Dendritic cell treated with granulocyte-macrophage colony-stimulating factor and Interleukin-4, amounts not matched to agents 40 ng/mL and 50 ng/mL, for 4 days (primary cell): ENCODE data around the gene KCNG2.
A peak's percentile ranks its signal among the peaks of the same experiment; 100 is the strongest.

ENCODE experiments used
- H3K27ac Mint-ChIP-seq: one replicate; pipeline ENCODE4 v1.8.0; 2022; ENCODE audit warnings: mild to moderate bottlenecking, mixed read lengths
- H3K27me3 Mint-ChIP-seq: one replicate; pipeline ENCODE4 v1.8.0; 2022; ENCODE audit warnings: mild to moderate bottlenecking, mixed read lengths
- H3K36me3 Mint-ChIP-seq: one replicate; pipeline ENCODE4 v1.8.0; 2022; ENCODE audit warnings: low read depth, mixed read lengths
- H3K4me1 Mint-ChIP-seq: one replicate; pipeline ENCODE4 v1.8.0; 2022; ENCODE audit warnings: low read depth, mixed read lengths
- H3K4me3 Mint-ChIP-seq: one replicate; pipeline ENCODE4 v1.8.0; 2022; ENCODE audit warnings: mild to moderate bottlenecking, moderate library complexity, mixed read lengths
- H3K9me3 Mint-ChIP-seq: one replicate; pipeline ENCODE4 v1.8.0; 2022; ENCODE audit warnings: mixed read lengths
- intact Hi-C: fragments of 100-400 bp; cut with micrococcal nuclease; formaldehyde crosslinking; loops from one replicate; pipeline ENCODE4 v1.15.0; 2022

KCNG2 gene

GRCh38 chr18:79919089-79919488 is 121.4 kb downstream of the KCNG2 start:
- Mint-ChIP-seq H3K27me3 (no peaks in the 10 kb centered on the region), H3K27ac (peak overlapping the region; percentile 15), H3K4me1 (no peaks in the 10 kb centered on the region), H3K9me3 (peaks cover 59% of the 10 kb centered on the region), H3K4me3 (no peak overlapping the region), H3K36me3 (peaks cover 93% of the 10 kb centered on the region)
- intact Hi-C loops = no loop called here

DNA sequence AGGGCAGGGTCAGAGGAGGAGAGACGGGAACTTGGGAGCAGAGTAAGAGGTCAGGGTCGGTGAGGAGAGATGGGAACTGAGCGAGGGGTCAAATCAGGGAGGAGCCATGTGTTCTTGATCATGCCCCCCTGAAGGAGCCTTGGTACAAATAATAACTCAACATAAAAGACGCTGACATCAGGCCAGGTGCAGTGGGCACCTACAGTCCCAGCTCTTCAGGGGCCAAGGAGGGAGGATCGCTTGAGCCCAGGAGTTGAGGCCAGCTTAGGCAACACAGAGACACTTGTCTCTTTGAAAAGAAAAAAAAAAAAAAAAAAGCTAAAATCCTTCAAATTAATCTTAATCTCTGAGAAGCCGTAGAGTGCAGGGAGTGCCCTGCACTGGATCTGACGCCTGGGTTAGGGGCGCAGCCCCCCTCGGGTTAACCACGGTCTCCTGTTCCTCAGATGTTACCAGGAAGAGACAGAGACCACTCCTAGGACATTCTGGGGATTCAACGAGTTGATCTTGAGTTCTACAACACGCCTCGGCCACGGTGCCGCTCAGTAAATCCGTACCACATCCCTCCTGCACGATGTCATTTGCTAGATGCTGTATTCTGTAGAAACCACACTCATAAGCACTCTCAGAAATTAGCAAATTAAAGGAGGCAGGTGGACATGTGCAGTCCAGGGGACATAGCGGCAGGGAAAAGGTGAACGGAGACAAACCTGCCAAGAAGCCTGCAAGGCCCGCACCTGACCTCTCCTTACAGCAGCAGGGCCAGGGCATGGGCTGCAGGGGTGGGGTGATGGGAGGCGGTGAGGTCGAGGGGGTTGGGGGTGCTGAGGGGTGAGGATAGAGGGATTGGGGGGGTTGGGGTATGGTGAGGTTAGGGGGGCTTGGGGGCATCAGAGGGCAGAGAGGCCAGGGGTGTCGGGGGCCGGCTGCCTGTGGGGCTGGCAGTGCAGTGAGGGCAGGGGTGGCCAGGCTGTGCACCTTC is 124.5 kb downstream of the KCNG2 start:
- no peak overlapping the region for H3K4me3 Mint-ChIP-seq
- H3K27me3 Mint-ChIP-seq = no peaks in the 10 kb centered on the region
- no peak overlapping the region for H3K27ac Mint-ChIP-seq
- peaks cover 4% of the 10 kb centered on the region for H3K4me1 Mint-ChIP-seq
- intact Hi-C loops = no loop called here
- peaks cover 50% of the 10 kb centered on the region for H3K9me3 Mint-ChIP-seq
- H3K36me3 Mint-ChIP-seq = peaks cover 93% of the 10 kb centered on the region

GRCh38 chr18:79922971-79923411 is 125.3 kb downstream of the KCNG2 start:
- Mint-ChIP-seq H3K36me3 (peaks cover 93% of the 10 kb centered on the region), H3K4me3 (no peak overlapping the region), H3K9me3 (peaks cover 43% of the 10 kb centered on the region), H3K4me1 (peaks cover 7% of the 10 kb centered on the region), H3K27me3 (no peaks in the 10 kb centered on the region), H3K27ac (no peak overlapping the region)
- intact Hi-C loops = no loop called here

GRCh38 chr18:79923896-79924585 is 126.3 kb downstream of the KCNG2 start:
- Mint-ChIP-seq H3K27ac (no peak overlapping the region), H3K9me3 (peaks cover 44% of the 10 kb centered on the region), H3K4me3 (no peak overlapping the region), H3K4me1 (peaks cover 13% of the 10 kb centered on the region), H3K36me3 (peaks cover 93% of the 10 kb centered on the region), H3K27me3 (no peaks in the 10 kb centered on the region)
- intact Hi-C loops = no loop called here

- intact Hi-C loops = no loop called here
- Mint-ChIP-seq H3K27me3 (no peaks in the 10 kb centered on the region), H3K9me3 (peaks cover 44% of the 10 kb centered on the region), H3K27ac (no peak overlapping the region), H3K4me1 (peaks cover 15% of the 10 kb centered on the region), H3K36me3 (peaks cover 93% of the 10 kb centered on the region), H3K4me3 (no peak overlapping the region)
Measured at GRCh38 chr18:79924814-79925731, 127.3 kb downstream of the KCNG2 start.

- intact Hi-C loops = no loop called here
- peaks cover 15% of the 10 kb centered on the region for H3K4me1 Mint-ChIP-seq
- H3K27me3 Mint-ChIP-seq = no peaks in the 10 kb centered on the region
- H3K9me3 Mint-ChIP-seq = peaks cover 50% of the 10 kb centered on the region
- H3K36me3 Mint-ChIP-seq = peaks cover 95% of the 10 kb centered on the region
- H3K4me3 Mint-ChIP-seq = no peak overlapping the region
- no peak overlapping the region for H3K27ac Mint-ChIP-seq
Measured at GRCh38 chr18:79926306-79926705, 128.6 kb downstream of the KCNG2 start.

DNA sequence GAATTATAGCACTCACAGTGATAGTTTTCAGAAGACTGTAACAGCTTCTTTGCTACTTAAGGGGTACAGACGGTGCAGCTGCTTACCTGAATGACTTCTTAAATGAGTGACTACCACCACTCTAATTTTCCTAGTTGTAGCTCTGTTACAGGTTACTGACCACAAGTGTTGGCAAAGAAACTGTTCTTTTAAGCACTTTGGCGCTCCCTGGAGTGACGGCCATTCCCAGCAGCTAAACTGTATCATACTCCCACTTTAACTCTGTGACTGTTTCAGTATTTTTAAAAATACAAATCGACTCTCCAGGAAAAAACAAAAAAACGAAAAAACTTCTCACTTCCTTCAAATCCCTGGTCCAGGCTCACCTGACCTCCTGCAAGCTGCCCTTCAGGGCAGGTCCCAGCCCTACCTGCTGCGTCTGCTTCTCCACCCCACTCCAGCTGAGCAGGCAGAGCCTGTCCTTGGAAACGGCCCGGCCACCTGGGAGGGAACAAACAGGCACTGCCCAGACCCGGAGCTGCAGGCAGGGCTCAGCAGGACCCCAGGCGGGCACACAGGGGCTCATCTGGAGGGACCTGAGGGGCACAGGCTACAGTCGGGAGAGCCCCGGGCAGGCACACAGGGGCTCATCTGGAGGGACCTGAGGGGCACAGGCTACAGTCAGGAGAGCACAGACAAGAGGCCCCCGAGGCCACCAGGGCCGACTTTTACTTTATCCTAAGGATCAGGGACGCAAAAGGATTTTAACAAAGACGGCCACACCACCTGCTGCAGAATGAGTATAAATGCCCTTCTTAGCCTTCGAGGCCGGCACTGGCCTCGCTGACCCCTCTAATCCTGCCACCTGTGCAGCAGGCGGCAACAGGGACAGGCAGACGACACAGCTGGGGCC is 129.2 kb downstream of the KCNG2 start:
- H3K27me3 Mint-ChIP-seq = no peaks in the 10 kb centered on the region
- peaks cover 95% of the 10 kb centered on the region for H3K36me3 Mint-ChIP-seq
- intact Hi-C loops = no loop called here
- H3K9me3 Mint-ChIP-seq = peaks cover 50% of the 10 kb centered on the region
- H3K4me1 Mint-ChIP-seq = peaks cover 16% of the 10 kb centered on the region
- no peak overlapping the region for H3K27ac Mint-ChIP-seq
- H3K4me3 Mint-ChIP-seq = no peak overlapping the region

- Mint-ChIP-seq H3K4me3 (no peak overlapping the region), H3K4me1 (peaks cover 25% of the 10 kb centered on the region), H3K36me3 (peaks cover 95% of the 10 kb centered on the region), H3K9me3 (peaks cover 57% of the 10 kb centered on the region), H3K27me3 (no peaks in the 10 kb centered on the region), H3K27ac (no peak overlapping the region)
- intact Hi-C loops = no loop called here
Measured at GRCh38 chr18:79927607-79928562, 130.1 kb downstream of the KCNG2 start.

GRCh38 chr18:79928563-79928960 is 130.8 kb downstream of the KCNG2 start:
- Mint-ChIP-seq H3K4me3 (no peak overlapping the region), H3K27ac (no peak overlapping the region), H3K27me3 (no peaks in the 10 kb centered on the region), H3K9me3 (peaks cover 57% of the 10 kb centered on the region), H3K4me1 (peaks cover 29% of the 10 kb centered on the region), H3K36me3 (peaks cover 95% of the 10 kb centered on the region)
- intact Hi-C loops = no loop called here

DNA sequence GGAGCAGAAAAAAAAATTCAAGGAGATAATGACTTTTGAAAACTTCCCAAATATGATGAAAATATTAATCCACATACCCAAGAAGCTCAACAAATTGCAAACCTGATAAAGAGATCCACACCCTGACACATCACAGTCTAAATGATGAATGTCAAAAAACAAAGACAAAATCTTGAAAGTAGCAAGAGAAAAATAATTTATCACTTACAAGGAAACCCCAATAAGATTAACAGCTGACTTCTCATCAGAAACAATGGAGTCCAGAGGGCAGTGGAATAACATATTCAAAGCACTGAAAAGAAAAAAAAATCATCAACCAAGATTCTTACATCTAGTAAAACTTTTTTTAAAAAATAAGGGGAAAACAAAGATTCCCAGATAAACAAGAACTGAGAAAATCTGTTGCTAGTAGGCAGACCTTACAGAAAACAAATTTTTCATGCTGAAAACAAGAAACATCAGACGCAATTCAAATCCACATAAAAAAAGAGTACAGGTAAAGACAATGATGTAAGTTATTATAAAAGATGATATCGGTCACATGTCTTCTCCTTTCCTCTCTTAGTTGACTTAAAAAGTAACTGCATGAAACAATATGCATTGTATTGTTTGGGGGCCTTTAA is 132.4 kb downstream of the KCNG2 start:
- Mint-ChIP-seq H3K27ac (no peak overlapping the region), H3K27me3 (no peaks in the 10 kb centered on the region), H3K4me1 (peaks cover 44% of the 10 kb centered on the region), H3K4me3 (no peak overlapping the region), H3K9me3 (peaks cover 46% of the 10 kb centered on the region), H3K36me3 (peaks cover 92% of the 10 kb centered on the region)
- intact Hi-C loops = loop anchor here (5.0 to 10.0 kb wide), 2 partner anchors 55 to 102 kb away; partner anchors contain the start of genes RBFA and TXNL4A

- Mint-ChIP-seq H3K4me3 (no peak overlapping the region), H3K36me3 (peaks cover 92% of the 10 kb centered on the region), H3K27me3 (no peaks in the 10 kb centered on the region), H3K4me1 (peaks cover 57% of the 10 kb centered on the region), H3K9me3 (peaks cover 55% of the 10 kb centered on the region), H3K27ac (no peak overlapping the region)
- intact Hi-C loops = loop anchor here (5.0 to 10.0 kb wide), 2 partner anchors 53 to 101 kb away; partner anchors contain the start of genes RBFA and TXNL4A
Measured at GRCh38 chr18:79931475-79931874, 133.7 kb downstream of the KCNG2 start.
